Mucosa of stomach (tissue), 1 donor: Measurements from ENCODE around the gene JHY.
"Not testable (repeated sequence)": the region's sequence is repeated elsewhere in the genome, so short reads cannot be mapped to it uniquely, and the experiment has no call there.

Experiments
- H3K27me3 ChIP-seq: one replicate; pipeline ENCODE4 v1.7.0; 2013; ENCODE audit warnings: mild to moderate bottlenecking, low read length; ENCODE audit not compliant: control insufficient read depth, insufficient read depth
- H3K36me3 ChIP-seq: one replicate; pipeline ENCODE4 v1.7.0; 2013; ENCODE audit warnings: low read length; ENCODE audit not compliant: control insufficient read depth, insufficient read depth
- H3K4me1 ChIP-seq: one replicate; pipeline ENCODE4 v1.7.0; 2013; ENCODE audit warnings: mild to moderate bottlenecking, low read length; ENCODE audit not compliant: control insufficient read depth, insufficient read depth
- H3K4me3 ChIP-seq: one replicate; pipeline ENCODE4 v1.7.0; 2013; ENCODE audit warnings: low read length
- H3K9ac ChIP-seq: one replicate; pipeline ENCODE4 v1.7.0; 2013; ENCODE audit warnings: mild to moderate bottlenecking, low read length, moderate library complexity
- H3K9me3 ChIP-seq: one replicate; pipeline ENCODE4 v1.7.0; 2013; ENCODE audit warnings: mild to moderate bottlenecking, low read length, moderate library complexity; ENCODE audit not compliant: control insufficient read depth
- donor health status: Pancreatic carcinoma.

JHY gene

DNA sequence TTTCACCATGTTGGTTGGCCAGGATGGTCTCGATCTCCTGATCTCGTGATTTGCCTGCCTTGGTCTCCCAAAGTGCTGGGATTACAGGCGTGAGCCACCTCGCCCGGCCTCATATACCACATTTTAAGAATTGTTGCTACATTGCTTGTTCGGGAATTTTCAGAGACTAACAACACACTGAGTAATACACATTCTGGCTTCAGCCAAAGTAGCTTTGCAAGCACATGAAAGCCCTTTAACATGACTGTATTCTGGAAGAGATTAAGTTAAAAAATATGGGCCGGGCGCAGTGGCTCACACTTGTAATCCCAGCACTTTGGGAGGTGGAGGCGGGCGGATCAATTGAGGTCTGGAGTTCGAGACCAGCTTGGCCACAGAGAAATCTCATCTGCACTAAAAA lies 29.3 kb upstream of the JHY start:
- no peaks in the 10 kb centered on the region for H3K27me3 ChIP-seq
- no peaks in the 10 kb centered on the region for H3K36me3 ChIP-seq
- H3K4me3 ChIP-seq, result no peak overlapping the region

DNA sequence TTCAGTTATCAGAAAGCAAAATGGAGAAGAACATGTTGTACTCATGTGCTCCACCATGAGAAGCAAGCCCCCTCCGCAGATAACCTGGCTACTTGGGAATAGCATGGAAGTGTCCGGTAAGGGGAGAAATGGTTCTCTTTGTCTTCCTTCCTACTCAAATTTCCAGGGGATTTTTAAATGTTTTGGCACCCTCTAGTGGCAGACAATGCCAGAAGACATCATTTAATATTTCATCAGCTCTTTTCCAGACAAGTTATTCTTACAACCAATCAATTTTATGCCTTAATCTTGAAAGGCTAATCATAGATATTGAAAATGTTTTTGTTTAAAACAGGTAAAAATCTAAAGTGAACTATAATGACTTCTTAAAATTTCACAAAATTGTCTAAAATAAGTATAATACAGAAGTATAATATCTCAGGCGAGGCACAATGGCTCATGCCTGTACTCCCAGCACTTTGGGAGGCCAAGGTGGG lies 28.6 kb upstream of the JHY start:
- Histone ChIP-seq H3K9me3 (no peaks in the 10 kb centered on the region), H3K4me1 (no peaks in the 10 kb centered on the region), H3K4me3 (no peak overlapping the region), H3K27me3 (no peaks in the 10 kb centered on the region), H3K9ac (no peak overlapping the region), H3K36me3 (no peaks in the 10 kb centered on the region)

More for the DNA sequence above, 29.3 kb upstream of the JHY start:
- Histone ChIP-seq H3K9ac (no peak overlapping the region), H3K4me1 (no peaks in the 10 kb centered on the region), H3K9me3 (no peaks in the 10 kb centered on the region)

DNA sequence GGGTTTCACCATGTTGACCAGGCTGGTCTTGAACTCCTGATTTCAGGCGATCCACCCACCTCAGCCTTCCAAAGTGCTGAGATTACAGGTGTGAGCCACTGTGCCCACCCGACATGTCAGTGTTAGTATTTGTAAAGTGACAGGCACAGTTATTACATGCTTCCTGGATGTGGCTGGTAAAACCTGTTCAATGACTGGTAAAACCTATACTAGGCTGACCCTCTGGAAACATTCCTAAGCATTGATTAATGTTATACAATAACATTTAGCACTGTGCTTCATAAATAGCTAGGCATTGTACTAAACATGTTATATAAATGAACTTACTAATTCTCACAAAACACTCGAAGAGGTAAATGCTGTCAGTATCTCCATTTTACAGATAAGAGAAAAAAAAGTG lies 20.9 kb upstream of the JHY start:
- no peaks in the 10 kb centered on the region for H3K36me3 ChIP-seq
- no peak overlapping the region for H3K4me3 ChIP-seq
- H3K9ac ChIP-seq, result no peak overlapping the region
- no peaks in the 10 kb centered on the region for H3K4me1 ChIP-seq
- H3K27me3 ChIP-seq, result peaks cover 3% of the 10 kb centered on the region
- no peaks in the 10 kb centered on the region for H3K9me3 ChIP-seq

DNA sequence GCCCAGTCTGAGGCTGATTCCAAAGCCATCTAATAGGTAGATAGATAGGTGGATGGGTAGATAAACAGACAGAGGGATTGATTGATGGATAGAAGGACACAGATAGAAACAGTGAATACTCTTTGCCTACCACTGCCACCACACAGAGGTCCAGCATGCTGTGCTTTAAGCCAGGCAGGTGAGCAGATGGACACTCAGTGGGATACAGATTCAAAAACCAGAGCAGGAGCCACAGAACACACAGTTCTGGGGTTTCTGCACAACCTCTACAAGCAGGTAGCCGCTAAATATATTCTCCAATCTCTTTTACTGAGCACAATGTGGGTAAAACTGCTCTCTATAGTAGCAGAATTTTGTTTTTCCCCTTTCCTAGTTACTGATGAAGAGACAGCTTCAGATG lies 20.5 kb upstream of the JHY start:
- Histone ChIP-seq H3K9ac (no peak overlapping the region), H3K4me3 (no peak overlapping the region)

DNA sequence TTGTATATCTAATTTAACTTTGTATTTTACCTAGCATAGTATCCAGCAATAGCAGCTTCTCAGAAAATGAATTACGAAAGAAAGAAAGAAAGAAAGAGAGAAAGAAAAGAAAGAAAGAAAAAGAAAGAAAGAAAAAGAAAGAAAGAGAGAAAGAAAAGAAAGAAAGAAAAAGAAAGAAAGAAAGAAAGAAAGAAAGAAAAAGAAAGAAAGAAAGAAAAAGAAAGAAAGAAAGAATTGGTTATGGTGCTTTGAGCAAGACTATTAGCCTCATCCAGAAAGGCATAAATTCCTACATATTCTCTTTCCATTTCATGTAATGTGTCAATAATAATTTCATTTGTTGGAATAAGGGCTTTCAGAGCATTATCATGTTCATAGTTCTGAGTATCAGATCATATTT lies 19.4 kb upstream of the JHY start:
- H3K36me3 ChIP-seq, H3K9me3 ChIP-seq, H3K27me3 ChIP-seq, H3K9ac ChIP-seq, H3K4me1 ChIP-seq, H3K4me3 ChIP-seq: not testable (repeated sequence)

More for the DNA sequence above, 20.5 kb upstream of the JHY start:
- no peaks in the 10 kb centered on the region for H3K36me3 ChIP-seq
- no peaks in the 10 kb centered on the region for H3K9me3 ChIP-seq
- H3K27me3 ChIP-seq, result peaks cover 3% of the 10 kb centered on the region
- no peaks in the 10 kb centered on the region for H3K4me1 ChIP-seq

DNA sequence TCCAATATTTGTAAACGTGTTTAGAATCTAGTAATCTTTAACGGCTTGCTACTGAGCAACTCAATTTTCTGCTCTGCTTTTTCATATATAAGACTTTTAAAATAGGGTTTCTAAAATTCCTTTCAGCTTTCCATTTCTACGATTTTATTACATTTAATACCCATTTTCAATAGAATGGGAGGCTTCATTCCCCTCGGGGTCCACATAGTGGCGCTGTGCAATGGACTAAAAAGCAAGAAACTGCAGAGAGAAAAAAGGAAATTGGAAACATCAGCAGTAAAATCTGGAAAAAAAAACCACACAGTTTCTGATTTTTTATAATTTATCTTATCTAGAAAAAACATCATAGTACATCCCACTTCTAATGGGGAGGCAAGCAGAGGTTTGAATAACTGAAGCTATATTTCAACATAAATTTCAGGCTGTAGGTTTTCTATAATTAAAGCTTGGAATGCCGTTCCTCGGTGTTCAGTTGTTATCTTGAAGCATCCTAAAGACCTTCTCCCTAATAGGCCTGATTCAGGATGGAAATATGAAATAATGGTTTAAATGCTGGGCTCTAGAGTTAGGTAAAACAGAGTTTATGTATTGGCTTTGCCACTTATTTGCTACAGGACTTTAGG lies 18.7 kb upstream of the JHY start:
- Histone ChIP-seq H3K27me3 (peaks cover 3% of the 10 kb centered on the region), H3K4me3 (no peak overlapping the region), H3K4me1 (no peaks in the 10 kb centered on the region), H3K36me3 (no peaks in the 10 kb centered on the region), H3K9me3 (no peaks in the 10 kb centered on the region), H3K9ac (no peak overlapping the region)

DNA sequence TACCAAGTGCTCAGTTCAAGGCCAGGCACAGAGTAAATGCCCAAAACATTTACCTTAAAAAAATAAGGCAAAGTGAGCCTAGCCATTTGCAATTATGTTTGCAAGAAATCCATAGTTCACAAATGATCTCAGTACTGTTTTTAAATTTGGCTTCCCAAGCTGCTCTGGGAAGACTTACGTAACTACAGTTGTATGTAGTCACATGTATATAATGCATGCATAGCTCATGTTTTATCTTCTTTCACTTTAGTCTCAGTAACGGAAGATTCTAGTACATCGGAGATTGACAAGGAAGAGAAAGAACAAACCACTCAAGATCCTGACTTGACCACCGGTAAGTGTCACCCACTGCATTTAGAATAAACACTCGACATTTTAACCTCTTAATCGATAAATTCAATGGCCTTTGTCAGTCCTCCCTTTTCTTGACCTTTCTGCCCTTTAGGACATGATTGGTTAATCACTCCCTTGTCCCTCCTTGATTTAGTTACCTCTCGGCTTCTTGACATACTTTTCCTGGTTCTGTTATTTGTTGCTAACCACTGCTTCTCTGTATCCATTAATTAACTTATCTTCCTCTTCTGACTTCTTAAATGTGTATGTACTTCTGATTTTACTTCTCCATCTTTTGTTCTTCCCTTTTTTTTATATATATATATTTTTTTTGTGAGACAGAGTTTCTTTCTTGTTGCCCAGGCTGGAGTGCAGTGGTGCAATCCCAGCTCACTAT lies 18.0 kb upstream of the JHY start:
- H3K27me3 ChIP-seq, result peaks cover 3% of the 10 kb centered on the region
- no peak overlapping the region for H3K9ac ChIP-seq
- no peaks in the 10 kb centered on the region for H3K9me3 ChIP-seq
- no peak overlapping the region for H3K4me3 ChIP-seq
- no peaks in the 10 kb centered on the region for H3K4me1 ChIP-seq
- H3K36me3 ChIP-seq, result no peaks in the 10 kb centered on the region

DNA sequence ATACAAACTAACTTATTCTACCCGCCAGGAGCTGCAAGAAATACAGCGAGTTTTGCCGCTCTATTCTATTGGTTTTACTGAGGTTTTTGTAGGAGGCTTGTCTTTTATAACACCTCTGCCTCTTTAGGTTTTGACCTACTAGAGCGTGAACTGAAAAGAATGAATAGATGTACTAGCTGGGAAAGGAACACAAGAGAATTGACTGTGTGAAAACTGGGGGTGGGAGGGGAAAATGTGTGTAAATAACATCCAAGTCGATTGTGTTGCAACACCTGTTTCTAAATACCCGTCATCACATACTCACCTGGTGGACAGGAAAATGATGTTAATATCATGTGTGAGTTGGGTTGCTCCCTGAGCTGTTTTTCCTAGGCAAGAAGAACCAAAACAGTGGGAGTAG lies 12.9 kb upstream of the JHY start:
- no peaks in the 10 kb centered on the region for H3K36me3 ChIP-seq
- H3K4me1 ChIP-seq, result no peaks in the 10 kb centered on the region
- H3K9ac ChIP-seq, result no peak overlapping the region
- no peaks in the 10 kb centered on the region for H3K27me3 ChIP-seq
- H3K4me3 ChIP-seq, result no peak overlapping the region
- no peaks in the 10 kb centered on the region for H3K9me3 ChIP-seq

DNA sequence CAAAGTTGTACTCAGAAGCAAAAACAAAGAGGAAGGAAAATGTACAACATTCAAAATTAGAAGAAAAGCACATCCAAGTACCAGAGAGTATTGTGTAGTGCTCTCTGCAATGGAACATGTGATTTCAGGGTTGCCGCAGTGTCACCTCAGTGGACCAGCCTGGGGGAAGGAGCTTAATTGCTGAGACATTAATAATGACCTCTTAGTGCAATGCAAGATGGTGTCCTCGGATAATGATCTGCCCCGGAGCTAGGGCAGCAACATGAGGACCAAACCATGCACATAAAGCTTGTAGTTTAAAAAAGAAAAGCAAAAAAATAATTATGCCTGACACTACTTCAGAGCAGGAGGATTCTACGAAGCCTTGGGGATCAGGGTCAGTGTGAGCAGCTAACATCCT lies 11.3 kb upstream of the JHY start:
- Histone ChIP-seq H3K9ac (no peak overlapping the region), H3K27me3 (no peaks in the 10 kb centered on the region), H3K4me3 (no peak overlapping the region), H3K9me3 (no peaks in the 10 kb centered on the region), H3K36me3 (no peaks in the 10 kb centered on the region), H3K4me1 (no peaks in the 10 kb centered on the region)

DNA sequence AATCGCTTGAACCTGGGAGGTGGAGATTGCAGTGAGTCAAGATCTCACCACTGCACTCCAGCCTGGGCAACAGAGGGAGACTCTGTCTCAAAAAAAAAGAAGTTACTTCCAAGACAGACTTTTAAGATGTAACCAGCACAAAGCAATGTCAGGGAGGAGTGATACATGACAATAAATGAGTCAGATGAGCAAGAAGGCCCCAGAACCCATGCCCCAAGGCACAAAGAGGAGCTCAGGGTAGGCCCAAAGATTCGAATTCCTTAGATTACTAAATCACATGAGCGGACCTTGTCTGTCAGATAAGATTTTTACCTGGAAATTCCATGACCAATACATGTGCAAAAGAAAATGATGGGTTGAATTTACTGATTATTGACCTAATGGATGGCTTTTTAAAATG lies 10.5 kb upstream of the JHY start:
- H3K36me3 ChIP-seq, result no peaks in the 10 kb centered on the region
- no peaks in the 10 kb centered on the region for H3K27me3 ChIP-seq
- H3K4me1 ChIP-seq, result no peaks in the 10 kb centered on the region

DNA sequence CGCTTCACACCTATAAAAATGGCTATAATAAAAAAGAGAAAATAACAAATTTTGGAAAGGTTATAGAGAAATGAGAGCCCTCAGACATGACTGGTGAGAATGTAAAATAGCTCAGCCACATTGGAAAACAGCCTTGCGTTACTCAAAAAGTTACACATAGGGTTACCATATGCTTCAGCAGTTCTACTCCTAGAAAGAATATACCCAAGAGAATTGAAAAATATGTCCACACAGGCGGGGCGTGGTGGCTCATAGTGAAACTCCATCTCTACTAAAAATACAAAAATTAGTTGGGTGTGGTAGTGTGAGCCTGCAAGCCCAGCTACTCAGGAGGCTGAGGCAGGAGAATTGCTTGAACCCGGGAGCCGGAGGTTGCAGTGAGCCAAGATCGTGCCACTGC lies 7.6 kb upstream of the JHY start:
- Histone ChIP-seq H3K9me3 (no peaks in the 10 kb centered on the region), H3K4me1 (no peaks in the 10 kb centered on the region), H3K27me3 (peaks cover 7% of the 10 kb centered on the region), H3K4me3 (no peak overlapping the region), H3K9ac (no peak overlapping the region), H3K36me3 (no peaks in the 10 kb centered on the region)

More for the DNA sequence above, 10.5 kb upstream of the JHY start:
- Histone ChIP-seq H3K4me3 (no peak overlapping the region), H3K9me3 (no peaks in the 10 kb centered on the region), H3K9ac (no peak overlapping the region)

DNA sequence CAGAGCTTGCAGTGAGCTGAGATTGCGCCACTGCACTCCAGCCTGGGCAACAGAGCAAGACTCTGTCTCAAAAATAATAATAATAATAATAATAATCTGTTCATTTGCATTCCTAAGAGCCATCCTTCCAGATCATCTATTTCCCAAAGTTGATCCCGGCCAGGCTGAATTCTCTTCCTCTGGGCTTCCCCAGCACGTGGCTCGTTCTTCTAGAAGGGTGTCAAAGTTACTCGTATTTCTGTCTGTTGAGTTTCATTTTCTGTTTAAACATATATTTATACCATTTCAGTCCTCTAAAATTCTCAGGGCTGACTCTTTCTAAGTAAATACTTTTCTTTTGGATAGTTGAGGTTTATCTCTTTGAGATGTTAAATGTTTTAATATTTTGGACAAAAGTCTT lies 4.8 kb upstream of the JHY start:
- H3K27me3 ChIP-seq, result peaks cover 17% of the 10 kb centered on the region
- no peaks in the 10 kb centered on the region for H3K4me1 ChIP-seq
- H3K9ac ChIP-seq, result no peak overlapping the region

More for the DNA sequence above, 4.8 kb upstream of the JHY start:
- Histone ChIP-seq H3K36me3 (no peaks in the 10 kb centered on the region), H3K9me3 (no peaks in the 10 kb centered on the region), H3K4me3 (no peak overlapping the region)
